NB4 (cell line): ENCODE measurements around the gene LRIG1.

ENCODE experiments used
- MYC ChIP-seq: IDR thresholded peaks from 2 replicates; pipeline ENCODE4 v1.6.1; 2011; ENCODE audit warnings: low read depth, low read length
- POLR2A ChIP-seq: IDR thresholded peaks from 2 replicates; pipeline ENCODE4 v1.6.1; 2011; ENCODE audit warnings: mild to moderate bottlenecking; ENCODE audit not compliant: insufficient read length; ENCODE audit errors: extremely low read depth
- TF ChIP-seq, protein P1 (sequence below): IDR thresholded peaks from one replicate; pipeline ENCODE4 v1.5.1; 2012; ENCODE audit warnings: low read depth, low read length

- TF ChIP-seq POLR2A (no peak), MYC (no peak)
- TF ChIP-seq, protein P1, sequence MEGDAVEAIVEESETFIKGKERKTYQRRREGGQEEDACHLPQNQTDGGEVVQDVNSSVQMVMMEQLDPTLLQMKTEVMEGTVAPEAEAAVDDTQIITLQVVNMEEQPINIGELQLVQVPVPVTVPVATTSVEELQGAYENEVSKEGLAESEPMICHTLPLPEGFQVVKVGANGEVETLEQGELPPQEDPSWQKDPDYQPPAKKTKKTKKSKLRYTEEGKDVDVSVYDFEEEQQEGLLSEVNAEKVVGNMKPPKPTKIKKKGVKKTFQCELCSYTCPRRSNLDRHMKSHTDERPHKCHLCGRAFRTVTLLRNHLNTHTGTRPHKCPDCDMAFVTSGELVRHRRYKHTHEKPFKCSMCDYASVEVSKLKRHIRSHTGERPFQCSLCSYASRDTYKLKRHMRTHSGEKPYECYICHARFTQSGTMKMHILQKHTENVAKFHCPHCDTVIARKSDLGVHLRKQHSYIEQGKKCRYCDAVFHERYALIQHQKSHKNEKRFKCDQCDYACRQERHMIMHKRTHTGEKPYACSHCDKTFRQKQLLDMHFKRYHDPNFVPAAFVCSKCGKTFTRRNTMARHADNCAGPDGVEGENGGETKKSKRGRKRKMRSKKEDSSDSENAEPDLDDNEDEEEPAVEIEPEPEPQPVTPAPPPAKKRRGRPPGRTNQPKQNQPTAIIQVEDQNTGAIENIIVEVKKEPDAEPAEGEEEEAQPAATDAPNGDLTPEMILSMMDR = no peak
These were observed 69.3 kb downstream of the LRIG1 start for GRCh38 chr3:66431494-66431893.
